B cell (primary cell): Measurements from ENCODE around the gene AMZ2. TPM values are rescaled to one million over a fixed set of nuclear protein-coding genes. Genes with fewer than 3 reads are reported as not detected.

Experiments used
- ATAC-seq: fragments of 200-7000 bp; cut with Tn5 transposase; one replicate; pipeline ENCODE4 v1.10.0; 2021; ENCODE audit warnings: low read depth, mild to moderate bottlenecking, moderate number of reproducible peaks, moderate library complexity
- CTCF ChIA-PET: fragments of 350-600 bp; sonication (Branson Sonifier 250); formaldehyde crosslinking; loops from one replicate; lab custom pipeline; 2021; ENCODE audit warnings: antibody characterized with exemption, inconsistent platforms; lab: Charles Lee
- POLR2A ChIA-PET: fragments of 350-600 bp; sonication (Branson Sonifier 250); formaldehyde crosslinking; loops from one replicate; lab custom pipeline; 2021; ENCODE audit warnings: antibody characterized with exemption; lab: Charles Lee
- DNase-seq: peaks from one replicate; pipeline ENCODE4 v3.0.0; 2013
- H2AFZ ChIP-seq: 2 replicates; pipeline ENCODE4 v1.6.1; 2012; ENCODE audit warnings: mild to moderate bottlenecking, low read depth, low read length; ENCODE audit not compliant: insufficient read depth, poor library complexity, severe bottlenecking
- H3K27ac ChIP-seq, 2 donors: 1 replicate in 1 of 2; 2 replicates in 1 of 2; pipeline ENCODE4 v1.5.1; 2012 to 2013; ENCODE audit warnings: low read length in 2 of 2, mild to moderate bottlenecking in 2 of 2, moderate library complexity in 1 of 2
- H3K27me3 ChIP-seq, 4 experiments: fragments of 200-600 bp in 1 of 4; sonication (generic) in 1 of 4; replicated peaks in 1 of 4; 1 replicate in 2 of 4; 2 replicates in 2 of 4; pipeline versions ENCODE4 v1.6.1 to v1.7.0; 2013 to 2016; ENCODE audit warnings: low read length in 3 of 4, mild to moderate bottlenecking in 2 of 4, mixed read lengths in 1 of 4, moderate library complexity in 1 of 4; ENCODE audit not compliant: insufficient read depth in 4 of 4, control insufficient read depth in 3 of 4; ENCODE audit errors: control extremely low read depth in 1 of 4
- H3K36me3 ChIP-seq, 2 experiments: replicated peaks in 1 of 2; 1 replicate in 1 of 2; 2 replicates in 1 of 2; pipeline versions ENCODE4 v1.6.1 to v1.7.1; 2013; ENCODE audit warnings: low read length in 1 of 2; ENCODE audit not compliant: insufficient read depth in 2 of 2, control insufficient read depth in 1 of 2; ENCODE audit errors: control extremely low read depth in 1 of 2, extremely low read depth in 1 of 2
- H3K4me1 ChIP-seq, 2 donors: fragments of 200-600 bp in 1 of 2; sonication (generic) in 1 of 2; 1 replicate in 1 of 2; 2 replicates in 1 of 2; pipeline versions ENCODE4 v1.5.1 to v1.6.1; 2013 to 2017; ENCODE audit warnings: low read length in 2 of 2; ENCODE audit not compliant: control insufficient read depth in 2 of 2, insufficient read depth in 2 of 2
- H3K4me2 ChIP-seq: replicated peaks from 2 replicates; pipeline ENCODE3; 2012; ENCODE audit warnings: mild to moderate bottlenecking, low read depth, low read length; ENCODE audit not compliant: poor library complexity, severe bottlenecking
- H3K4me3 ChIP-seq, 5 experiments: fragments of 200-600 bp in 1 of 5; sonication (generic) in 1 of 5; 1 replicate in 3 of 5; 2 replicates in 2 of 5; pipeline versions ENCODE4 v1.5.1 to v1.7.0; 2011 to 2016; ENCODE audit warnings: low read length in 4 of 5, mild to moderate bottlenecking in 4 of 5, low read depth in 2 of 5, control low read depth in 1 of 5, moderate library complexity in 1 of 5; ENCODE audit not compliant: insufficient read depth in 1 of 5; ENCODE audit errors: control extremely low read depth in 1 of 5, extremely low read depth in 1 of 5
- H3K79me2 ChIP-seq: fragments of 200-600 bp; sonication (generic); one replicate; pipeline ENCODE4 v1.6.0; 2016; ENCODE audit warnings: low read length; ENCODE audit not compliant: control insufficient read depth, insufficient read depth
- H3K9ac ChIP-seq: fragments of 200-600 bp; sonication (generic); 2 replicates; pipeline ENCODE4 v1.6.1; 2017; ENCODE audit warnings: mild to moderate bottlenecking, low read length, moderate library complexity
- H3K9me3 ChIP-seq, 3 donors: one replicate each; pipeline versions ENCODE4 v1.6.1 to v1.7.1; 2013; ENCODE audit warnings: low read length in 2 of 3; ENCODE audit not compliant: control insufficient read depth in 2 of 3, insufficient read depth in 1 of 3; ENCODE audit errors: control extremely low read depth in 1 of 3
- H4K20me1 ChIP-seq: 2 replicates; pipeline ENCODE4 v1.6.0; 2012; ENCODE audit warnings: mild to moderate bottlenecking, low read length; ENCODE audit not compliant: insufficient read depth, control insufficient read depth, poor library complexity, severe bottlenecking
- H3K27ac Mint-ChIP-seq: one replicate; pipeline ENCODE4 v1.8.0; 2021; ENCODE audit warnings: mixed read lengths
- H3K27me3 Mint-ChIP-seq: one replicate; pipeline ENCODE4 v1.8.0; 2021; ENCODE audit warnings: mixed read lengths
- H3K4me1 Mint-ChIP-seq: one replicate; pipeline ENCODE4 v1.8.0; 2021; ENCODE audit warnings: mixed read lengths
- H3K4me3 Mint-ChIP-seq: one replicate; pipeline ENCODE4 v1.8.0; 2021; ENCODE audit warnings: mixed read lengths
- H3K9me3 Mint-ChIP-seq: one replicate; pipeline ENCODE4 v1.8.0; 2022; ENCODE audit warnings: mixed read lengths; ENCODE audit not compliant: insufficient read depth
- CTCF ChIP-seq: fragments of 200-600 bp; IDR thresholded peaks from one replicate; pipeline ENCODE4 v1.8.0; 2022; ENCODE audit warnings: antibody characterized with exemption, mild to moderate bottlenecking
- EZH2 ChIP-seq: IDR thresholded peaks from 2 replicates; pipeline ENCODE4 v1.6.1; 2012; ENCODE audit warnings: borderline replicate concordance, low read depth, mild to moderate bottlenecking, moderate library complexity, low read length; ENCODE audit not compliant: insufficient read depth, poor library complexity, severe bottlenecking
- WGBS: methylation state at CpG from one replicate; pipeline ENCODE4 v1.1.5; 2013; ENCODE audit warnings: missing lambda C conversion rate; ENCODE audit not compliant: insufficient coverage; 5-methylcytosine and 5-hydroxymethylcytosine counted together
- intact Hi-C: fragments of 100-400 bp; cut with micrococcal nuclease; formaldehyde crosslinking; loops from one replicate; pipeline ENCODE4 v1.10.0; 2022
- polyA plus RNA-seq: library from polyadenylated mRNA; depleted of rRNA; stranded (reverse); fragments of >200 nt; gene quantifications from 2 replicates; pipeline ENCODE4 v1.2.3, GENCODE V29; 2012
- total RNA-seq, 2 donors: library from RNA; stranded (reverse); fragments of 120-200 nt in 1 of 2; gene quantifications; 1 replicate in 1 of 2; 2 replicates in 1 of 2; pipeline versions ENCODE4 v1.2.3 to v1.2.4, GENCODE V29; 2013 to 2022

The AMZ2 gene
- total and polyA plus RNA-seq, 2 donors (not counting 1 experiment from before 2014, with no cell fraction given) = 64.1 to 70.7 TPM

GRCh38 chr17:68246271-68247028, 1.4 kb upstream of the AMZ2 start:
- 92% methylated on average over 20 of the region's 24 CpGs for WGBS
- peak overlapping the region; percentile 99 for H3K27ac Mint-ChIP-seq
- H3K79me2 ChIP-seq = peaks cover 43% of the 10 kb centered on the region
- no peak for TF ChIP-seq EZH2
- TF ChIP-seq CTCF = no peak
- H3K27me3 Mint-ChIP-seq = no peaks in the 10 kb centered on the region
- peaks cover 0 to 3% of the 10 kb centered on the region in 2 experiments for H3K36me3 ChIP-seq
- H3K4me2 ChIP-seq = peak overlapping the region; percentile 90
- H3K27ac ChIP-seq = peak overlapping the region; percentile 96 to 98
- H4K20me1 ChIP-seq = no peaks in the 10 kb centered on the region
- peak overlapping the region; percentile 96 for H3K4me3 Mint-ChIP-seq
- intact Hi-C loops = loop anchor here (1.0 to 5.0 kb wide), 6 partner anchors 9 to 209 kb away; partner anchors contain the start of genes ARSG, KPNA2 and SLC16A6
- no peak for DNase-seq
- H3K9me3 ChIP-seq = no peaks in the 10 kb centered on the region
- peak overlapping the region in 4 of 5 experiments; percentile 71 to 81 (median 78) for H3K4me3 ChIP-seq
- CTCF ChIA-PET = interaction anchor here (0.8 to 3.7 kb wide), 8 partner anchors 9 to 190 kb away, joined by 3 to 32 read pairs (median 11); no protein-coding TSS in a partner anchor
- no peak for ATAC-seq
- no peak overlapping the region for H2AFZ ChIP-seq
- H3K4me1 Mint-ChIP-seq = peaks cover 52% of the 10 kb centered on the region
- H3K9me3 Mint-ChIP-seq = no peaks in the 10 kb centered on the region
- H3K27me3 ChIP-seq = no peaks in the 10 kb centered on the region
- H3K4me1 ChIP-seq = peaks cover 30 to 34% of the 10 kb centered on the region in 2 donors
- POLR2A ChIA-PET = interaction anchor here (0.6 to 3.5 kb wide), 13 partner anchors 9 to 429 kb away, joined by 3 to 62 read pairs (median 8); partner anchors contain the start of gene WIPI1
- peak overlapping the region; percentile 96 for H3K9ac ChIP-seq
